GM06990 (cell line): ENCODE data around the gene ACTN3.

Source experiments
- DNase-seq: peaks from one replicate; pipeline ENCODE4 v3.0.0-alpha.2; 2011; ENCODE audit not compliant: insufficient read length; ENCODE audit errors: extremely low read depth
- H3K27me3 ChIP-seq: replicated peaks from 2 replicates; pipeline ENCODE4 v1.6.0; 2011; ENCODE audit warnings: low read length; ENCODE audit not compliant: control insufficient read depth, insufficient read depth
- H3K36me3 ChIP-seq: 2 replicates; pipeline ENCODE4 v1.5.1; 2011; ENCODE audit warnings: low read length; ENCODE audit not compliant: control insufficient read depth, insufficient read depth
- H3K4me3 ChIP-seq: replicated peaks from 2 replicates; pipeline ENCODE4 v1.5.1; 2011; ENCODE audit warnings: low read depth, mild to moderate bottlenecking, control low read depth, low read length
- CTCF ChIP-seq: IDR thresholded peaks from 2 replicates; pipeline ENCODE4 v1.5.1; 2011; ENCODE audit warnings: low read length, control low read depth, mild to moderate bottlenecking, inconsistent platforms; ENCODE audit not compliant: insufficient read depth, poor library complexity, severe bottlenecking

The ACTN3 gene

DNA sequence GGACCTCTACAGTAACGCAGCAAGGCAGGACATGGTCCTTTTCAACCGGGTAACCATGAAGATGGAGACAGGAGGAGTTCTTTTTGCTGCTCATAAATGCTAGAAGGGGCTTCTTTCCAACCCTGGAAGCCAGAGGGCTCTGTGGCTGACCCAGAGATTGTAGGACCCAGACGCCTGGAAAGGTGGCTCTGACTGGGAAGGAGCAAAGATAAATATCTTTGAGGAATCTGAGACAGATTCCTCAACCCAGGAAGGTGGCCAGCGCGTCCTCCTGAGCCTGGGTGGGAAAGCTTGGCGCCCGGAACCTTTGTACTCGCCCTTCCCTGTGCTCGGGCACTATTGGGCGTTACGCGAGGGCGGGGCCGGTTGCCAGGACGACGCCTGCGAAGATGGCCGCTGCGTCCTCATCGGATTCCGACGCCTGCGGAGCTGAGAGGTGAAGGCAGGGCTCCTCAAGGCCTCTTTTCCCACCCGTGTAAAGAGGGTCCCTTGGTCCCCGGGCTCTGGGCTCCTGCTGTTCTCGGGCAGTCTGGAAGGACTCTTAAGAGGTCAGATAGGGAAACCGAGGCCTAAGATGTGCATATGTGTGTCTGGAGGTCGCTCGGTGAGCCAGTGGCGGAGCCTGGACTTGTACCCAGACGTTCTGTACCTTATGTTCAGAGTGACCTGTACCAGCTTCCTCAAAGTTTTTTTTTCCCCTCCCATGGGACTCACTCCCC, 36.3 kb upstream of the ACTN3 start, which contains the start of gene BBS1:
Gene BBS1, plus strand, starts transcription at position 365 of the 719 bp plus-strand sequence. Its CDS starts 25 bp downstream, at position 390.
- TF ChIP-seq CTCF = no peak
- DNase-seq = peak; percentile 82
- Histone ChIP-seq H3K4me3 (peak within 1 kb of the TSS; percentile 90), H3K27me3 (no peaks in the 10 kb centered on the region), H3K36me3 (peaks cover 5% of the 10 kb centered on the region)

- H3K36me3 ChIP-seq = peaks cover 5% of the 10 kb centered on the region
- H3K27me3 ChIP-seq = no peaks in the 10 kb centered on the region
- TF ChIP-seq CTCF = no peak
- peak overlapping the region; percentile 90 for H3K4me3 ChIP-seq
- DNase-seq = no peak
Observed at GRCh38 chr11:66510990-66511339, 35.7 kb upstream of the ACTN3 start.

DNA sequence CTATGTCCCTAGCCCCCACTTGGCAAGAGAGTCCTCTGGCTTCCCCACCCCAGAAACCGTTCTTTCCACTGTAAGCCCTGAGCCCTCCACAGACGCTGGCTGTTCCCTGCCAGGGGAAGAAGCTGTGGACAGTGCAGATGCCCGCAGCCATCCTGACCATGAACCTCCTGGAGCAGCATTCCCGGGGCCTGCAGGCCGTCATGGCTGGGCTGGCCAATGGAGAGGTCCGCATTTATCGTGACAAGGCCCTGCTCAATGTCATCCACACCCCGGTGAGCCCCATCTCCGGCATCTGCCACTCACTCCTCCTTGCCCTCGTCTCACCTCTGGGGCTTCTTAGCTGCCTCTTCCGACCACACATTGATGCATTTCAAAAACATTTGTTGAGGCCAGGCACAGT, 23.1 kb upstream of the ACTN3 start:
- Histone ChIP-seq H3K36me3 (peaks cover 14% of the 10 kb centered on the region), H3K4me3 (no peak overlapping the region), H3K27me3 (no peaks in the 10 kb centered on the region)
- DNase-seq = no peak
- TF ChIP-seq CTCF = no peak

DNA sequence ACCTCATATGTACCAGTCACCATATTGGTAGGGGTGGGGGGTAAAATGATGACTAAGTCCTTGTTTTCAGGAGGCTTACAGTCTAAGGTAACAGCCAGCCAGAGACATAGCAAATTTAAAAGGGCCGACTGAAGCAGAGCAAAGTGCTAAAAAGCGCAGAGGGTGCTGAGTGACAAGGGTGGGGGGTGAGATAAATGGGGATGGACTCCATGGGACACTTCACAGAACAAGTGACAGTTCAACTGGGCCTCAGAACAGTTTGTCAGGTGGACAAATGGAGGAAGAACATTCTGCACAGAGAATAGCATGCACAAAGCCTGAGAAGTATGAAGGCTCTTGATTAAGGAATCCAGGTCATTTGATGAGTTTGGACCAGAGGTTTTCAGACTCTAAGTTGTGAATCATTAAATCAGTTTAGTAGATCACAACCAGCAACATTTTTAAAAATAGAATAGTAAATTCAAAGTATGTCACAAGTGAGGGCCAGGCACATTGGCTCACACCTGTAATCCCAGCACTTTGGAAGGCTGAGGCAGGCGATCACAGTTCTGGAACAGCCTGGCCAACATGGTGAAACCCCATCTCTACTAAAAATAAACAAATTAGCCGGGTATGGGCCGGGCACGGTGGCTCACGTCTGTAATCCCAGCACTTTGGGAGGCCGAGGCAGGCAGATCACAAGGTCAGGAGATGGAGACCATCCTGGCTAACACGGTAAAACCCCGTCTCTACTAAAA, 22.2 kb upstream of the ACTN3 start:
- no peak overlapping the region for H3K4me3 ChIP-seq
- DNase-seq = no peak
- TF ChIP-seq CTCF = no peak

GRCh38 chr11:66529069-66529468, 17.6 kb upstream of the ACTN3 start:
- Histone ChIP-seq H3K27me3 (no peaks in the 10 kb centered on the region), H3K4me3 (no peak overlapping the region), H3K36me3 (peaks cover 2% of the 10 kb centered on the region)
- no peak for TF ChIP-seq CTCF
- DNase-seq = no peak

More for the DNA sequence above, 22.2 kb upstream of the ACTN3 start:
- H3K36me3 ChIP-seq = peaks cover 12% of the 10 kb centered on the region
- no peaks in the 10 kb centered on the region for H3K27me3 ChIP-seq
